ENCODE results near the gene IFIT2.
"Not testable (repeated sequence)": the region's sequence is repeated elsewhere in the genome, so short reads cannot be mapped to it uniquely, and the experiment has no call there.

The IFIT2 gene

GRCh38 chr10:89306434-89307268 lies 4.8 kb downstream of the IFIT2 start:
- no peak for DNase-seq (ENCODE audit: low read depth, low spot score)

DNA sequence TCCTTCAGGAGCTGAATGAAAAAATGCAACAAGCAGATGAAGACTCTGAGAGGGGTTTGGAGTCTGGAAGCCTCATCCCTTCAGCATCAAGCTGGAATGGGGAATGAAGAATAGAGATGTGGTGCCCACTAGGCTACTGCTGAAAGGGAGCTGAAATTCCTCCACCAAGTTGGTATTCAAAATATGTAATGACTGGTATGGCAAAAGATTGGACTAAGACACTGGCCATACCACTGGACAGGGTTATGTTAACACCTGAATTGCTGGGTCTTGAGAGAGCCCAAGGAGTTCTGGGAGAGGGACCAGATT lies 5.4 kb downstream of the IFIT2 start:
- DNase-seq (ENCODE audit: low read depth, low spot score) = no peak

- no peak for DNase-seq (ENCODE audit: low read depth, low spot score)
Measured at GRCh38 chr10:89308266-89308665, 6.4 kb downstream of the IFIT2 start.

DNA sequence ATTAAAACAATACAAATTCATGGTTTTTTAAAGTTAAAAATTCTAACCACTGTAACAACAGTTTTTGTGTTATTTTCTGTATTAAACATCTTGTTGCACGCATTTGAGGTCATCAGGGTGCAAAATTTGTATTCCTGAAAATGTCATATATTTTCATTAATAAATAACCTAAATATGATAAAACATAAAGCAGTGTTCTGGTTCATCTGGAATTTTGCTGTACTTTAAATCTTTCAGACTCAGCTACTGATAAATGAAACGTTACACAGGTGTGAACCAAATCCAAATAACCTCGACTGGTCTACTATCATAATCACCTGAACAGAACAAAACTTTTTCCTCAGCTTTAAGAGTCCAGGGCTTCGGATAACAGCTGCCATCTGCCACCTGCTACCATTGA lies 6.9 kb downstream of the IFIT2 start:
- no peak for DNase-seq (ENCODE audit: low read depth, low spot score)

DNA sequence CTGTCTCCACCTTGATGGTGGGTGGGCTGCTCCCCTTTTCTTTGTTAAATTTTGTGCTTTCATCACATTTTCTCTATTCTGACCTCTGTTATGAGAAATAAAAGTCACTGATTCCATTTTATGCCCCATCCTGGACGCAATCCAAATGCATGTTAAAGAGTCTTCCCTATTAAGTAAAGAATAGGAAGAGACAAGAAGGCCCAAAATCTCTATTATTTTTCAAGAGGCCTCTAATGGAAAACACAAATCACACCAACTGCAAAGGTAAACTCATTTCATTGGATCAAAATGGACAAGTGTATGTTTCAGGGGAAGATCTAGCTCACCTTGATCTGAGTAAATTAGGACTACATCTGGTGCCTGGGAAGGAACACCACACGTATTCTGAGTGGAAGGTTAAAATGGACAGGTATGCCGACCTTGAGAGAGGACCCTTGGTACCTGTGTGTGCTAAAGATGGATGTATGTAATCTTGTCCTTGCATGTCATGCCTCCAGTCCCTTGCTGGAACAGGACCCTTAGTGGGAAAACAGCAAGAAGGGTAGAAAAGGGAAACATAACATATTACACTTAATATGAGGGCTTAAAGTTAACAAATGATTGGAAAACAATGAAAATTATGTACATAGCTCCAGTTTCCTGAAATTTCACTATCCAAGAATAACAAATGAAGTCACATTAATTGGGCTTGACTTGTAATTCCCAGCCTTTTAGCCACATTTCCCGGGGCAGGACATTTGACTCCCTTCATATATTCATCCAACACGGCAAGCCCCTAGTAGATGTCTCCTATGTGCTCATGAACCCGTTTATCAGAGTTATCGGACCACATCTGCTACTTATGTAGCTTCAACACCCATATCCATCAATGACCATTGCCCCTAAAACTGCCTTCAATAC lies 7.6 kb downstream of the IFIT2 start:
- no peak for DNase-seq (ENCODE audit: low read depth, low spot score)

DNA sequence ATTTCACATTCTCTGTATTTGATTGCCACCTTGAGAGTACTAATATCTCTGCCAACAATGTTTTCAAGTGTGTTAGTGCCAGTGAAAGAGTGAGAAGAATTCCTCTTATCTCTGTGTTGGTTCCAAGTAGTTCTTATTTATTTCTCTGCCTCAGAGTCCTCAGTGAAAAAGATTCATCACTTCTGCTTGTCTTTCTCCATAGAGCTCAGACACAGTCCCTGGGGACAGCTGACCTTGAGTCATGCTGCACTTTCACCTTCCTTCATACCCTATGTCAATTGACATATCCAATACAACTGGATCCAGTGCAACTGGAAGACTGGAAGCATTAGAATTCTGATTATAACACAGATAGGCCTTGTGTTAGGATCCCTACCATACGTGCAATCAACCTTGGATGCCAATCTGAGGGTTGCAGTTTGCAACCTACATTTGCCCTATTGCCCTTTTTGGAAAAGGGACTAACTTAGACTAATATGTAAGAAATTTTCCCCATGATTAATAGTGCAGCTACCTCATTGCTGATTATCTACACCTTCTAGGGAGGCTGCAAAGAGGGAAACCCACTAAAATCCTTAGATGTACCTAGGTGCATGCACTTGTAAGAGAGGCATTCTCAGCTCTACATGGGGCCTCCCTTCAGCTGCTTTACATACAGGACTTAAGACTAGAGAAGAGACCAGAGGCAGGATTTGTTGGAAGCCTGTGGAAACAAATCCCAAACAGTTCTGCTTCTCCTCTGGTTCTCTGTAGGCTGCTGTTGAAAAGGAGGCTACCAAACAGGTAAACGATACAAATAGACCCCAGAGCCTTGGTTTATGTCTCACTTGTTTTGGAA lies 8.4 kb downstream of the IFIT2 start:
- DNase-seq (ENCODE audit: low read depth, low spot score) = no peak

DNA sequence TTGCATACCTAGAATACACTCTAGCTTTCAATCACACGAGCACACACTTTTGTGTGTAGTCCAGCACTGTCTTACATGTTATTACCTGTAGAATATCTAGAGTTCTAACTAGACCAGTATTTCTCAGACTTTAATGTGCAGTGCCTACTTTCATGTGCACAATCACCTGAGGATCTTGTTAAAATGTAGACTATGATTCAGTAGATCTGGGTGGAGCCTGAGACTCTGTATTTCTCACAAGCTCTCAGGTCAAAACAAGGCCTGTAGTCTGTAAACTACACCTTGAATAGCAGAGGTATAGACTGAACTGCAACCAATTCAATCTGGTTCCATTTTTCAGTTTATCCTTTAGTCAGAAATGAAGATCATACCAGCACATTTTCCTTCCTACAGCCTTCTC lies 11.1 kb downstream of the IFIT2 start:
- no peak for DNase-seq (ENCODE audit: low read depth, low spot score)

- DNase-seq (ENCODE audit: low read depth, low spot score) = no peak
Measured at GRCh38 chr10:89314676-89315075, 12.8 kb downstream of the IFIT2 start.

DNA sequence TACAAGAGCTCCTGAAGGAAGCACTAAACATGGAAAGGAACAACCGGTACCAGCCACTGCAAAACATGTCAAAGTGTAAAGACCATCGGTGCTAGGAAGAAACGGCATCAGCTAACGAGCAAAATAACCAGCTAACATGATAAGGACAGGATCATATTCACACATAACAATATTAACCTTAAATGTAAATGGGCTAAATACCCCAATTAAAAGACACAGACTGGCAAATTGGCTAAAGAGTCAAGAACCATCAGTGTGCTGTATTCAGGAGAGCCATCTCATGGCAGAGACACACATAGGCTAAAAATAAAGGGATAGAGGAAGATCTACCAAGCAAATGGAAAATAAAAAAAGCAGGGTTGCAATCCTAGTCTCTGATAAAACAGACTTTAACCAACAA lies 16.2 kb downstream of the IFIT2 start:
- DNase-seq (ENCODE audit: low read depth, low spot score) = not testable (repeated sequence)

DNA sequence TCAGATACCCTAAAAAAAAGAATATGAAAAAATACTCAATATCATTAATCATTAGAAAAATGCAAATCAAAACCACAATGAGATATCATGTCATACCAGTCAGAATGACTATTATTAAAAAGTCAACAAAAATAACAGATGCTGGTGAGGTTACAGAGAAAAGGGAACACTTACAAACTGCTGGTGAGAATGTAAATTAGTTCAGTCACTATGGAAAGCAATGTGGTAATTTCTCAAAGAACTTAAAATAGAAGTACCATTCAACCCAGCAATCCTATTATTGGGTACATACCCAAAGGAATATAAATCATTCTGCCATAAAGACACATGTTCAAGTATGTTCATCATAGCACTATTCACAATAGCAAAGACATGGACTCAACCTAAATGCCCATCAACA lies 23.2 kb downstream of the IFIT2 start:
- DNase-seq (ENCODE audit: low read depth, low spot score) = not testable (repeated sequence)

- DNase-seq (ENCODE audit: low read depth, low spot score) = not testable (repeated sequence)
Measured at GRCh38 chr10:89325856-89326255, 24.0 kb downstream of the IFIT2 start.

DNA sequence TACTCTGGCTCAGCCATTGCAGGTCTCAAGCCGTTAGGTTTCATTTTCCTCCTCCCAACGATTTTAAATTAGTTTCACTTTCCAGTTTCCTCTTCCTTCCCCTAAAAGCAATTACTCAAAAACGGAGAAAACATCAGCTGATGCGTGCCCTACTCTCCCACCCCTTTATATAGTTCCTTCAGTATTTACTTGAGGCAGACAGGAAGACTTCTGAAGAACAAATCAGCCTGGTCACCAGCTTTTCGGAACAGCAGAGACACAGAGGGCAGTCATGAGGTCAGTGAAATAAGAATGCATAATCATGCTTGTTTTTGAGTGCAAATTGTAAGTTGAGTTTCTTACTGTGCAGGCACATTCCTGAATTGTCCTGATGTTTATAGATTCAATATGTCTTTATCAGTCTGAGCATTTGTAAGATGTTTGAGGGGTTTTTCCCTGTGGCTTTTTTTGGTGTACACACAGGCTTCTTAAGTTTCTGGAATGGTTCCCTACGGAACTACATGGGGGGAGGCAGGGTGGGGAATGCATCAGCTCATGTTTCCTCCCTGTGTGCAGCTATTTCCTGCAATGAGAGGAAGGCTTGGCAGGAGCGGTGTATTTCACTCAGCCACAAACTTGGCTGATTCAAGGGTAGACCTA lies 26.1 kb downstream of the IFIT2 start, which contains the start of gene IFIT3:
IFIT3 (plus strand) TSS at position 195 of the 639 bp plus-strand sequence; CDS start at position 272, 77 bp downstream.
- no peak for DNase-seq (ENCODE audit: low read depth, low spot score)

DNA sequence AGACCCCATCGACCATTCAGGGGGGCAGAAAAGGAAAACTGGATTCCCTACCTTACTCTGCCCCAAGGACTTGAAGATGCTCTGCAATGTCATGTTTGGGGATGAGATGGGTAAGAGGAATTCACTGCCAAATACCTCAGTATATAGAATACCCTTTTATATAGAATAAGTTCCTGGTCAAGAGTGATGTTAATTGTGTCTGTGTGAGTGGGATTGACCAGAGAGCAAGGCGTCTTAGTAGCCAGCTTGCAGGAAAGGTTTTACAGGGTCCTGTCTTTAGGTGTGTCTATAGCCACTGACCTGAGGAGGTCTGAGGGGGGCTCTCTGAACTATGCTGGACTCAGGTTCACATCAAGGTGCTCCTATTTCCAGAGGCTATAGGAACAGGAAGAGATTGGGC lies 27.3 kb downstream of the IFIT2 start:
- DNase-seq (ENCODE audit: low read depth, low spot score) = no peak

GRCh38 chr10:89330014-89330413 lies 28.2 kb downstream of the IFIT2 start:
- not testable (repeated sequence) for DNase-seq (ENCODE audit: low read depth, low spot score)

DNA sequence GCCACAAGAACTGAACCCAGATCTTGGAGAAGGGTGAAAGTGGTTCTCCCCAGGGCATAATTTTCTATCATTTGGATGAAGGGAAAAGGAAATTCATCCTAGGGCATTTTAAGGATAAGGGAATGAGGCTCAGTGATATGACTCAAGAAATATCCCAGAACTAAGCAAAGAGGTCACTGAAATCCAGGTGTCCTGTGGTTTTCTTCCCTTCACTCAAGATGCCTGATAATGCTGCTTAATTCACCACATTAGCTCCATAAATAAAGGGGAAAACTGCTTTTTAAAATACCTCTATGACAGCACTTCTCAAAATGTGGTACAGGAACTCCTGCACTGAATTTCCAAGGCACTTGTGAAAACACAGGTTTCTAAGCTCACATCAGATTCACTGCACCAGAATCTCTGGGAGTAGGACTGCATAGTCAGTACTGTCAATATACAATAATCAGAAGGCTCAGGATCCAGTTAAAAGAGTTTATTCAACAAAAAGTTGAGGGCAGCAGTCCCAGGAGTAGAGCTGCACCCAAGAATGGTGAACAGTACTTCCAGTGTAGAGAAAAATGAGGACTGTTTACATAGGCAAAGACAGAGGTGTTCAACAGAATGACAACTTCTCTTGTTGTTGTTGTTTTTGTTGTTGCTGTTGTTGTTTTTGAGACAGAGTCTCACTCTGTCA lies 28.8 kb downstream of the IFIT2 start:
- no peak for DNase-seq (ENCODE audit: low read depth, low spot score)

- not testable (repeated sequence) for DNase-seq (ENCODE audit: low read depth, low spot score)
Measured at GRCh38 chr10:89331487-89332122, 29.8 kb downstream of the IFIT2 start.

- DNase-seq (ENCODE audit: low read depth, low spot score) = no peak
Measured at GRCh38 chr10:89332123-89332633, 30.3 kb downstream of the IFIT2 start.

- DNase-seq (ENCODE audit: low read depth, low spot score) = no peak
Measured at GRCh38 chr10:89335226-89335625, 33.4 kb downstream of the IFIT2 start.

GRCh38 chr10:89336241-89336640 lies 34.4 kb downstream of the IFIT2 start:
- DNase-seq (ENCODE audit: low read depth, low spot score) = no peak

GRCh38 chr10:89337484-89337883 lies 35.6 kb downstream of the IFIT2 start:
- DNase-seq (ENCODE audit: low read depth, low spot score) = no peak

All from activated naive CD8-positive, alpha-beta T cell treated with anti-CD3 and anti-CD28 coated beads, Interleukin-2, amount 50 U/mL, for 16 hours (primary cell).